AG04449 (cell line): ENCODE results near the gene SVOPL.

Experiments
- CTCF ChIA-PET: fragments of 350-600 bp; formaldehyde crosslinking; extraction: SDS; loops from one replicate; lab custom pipeline; 2021; ENCODE audit warnings: antibody characterized with exemption; lab: Yijun Ruan, JAX
- POLR2A ChIA-PET: fragments of 400-600, 350-600 bp; formaldehyde crosslinking; extraction: SDS; loops from one replicate; lab custom pipeline; 2020; ENCODE audit warnings: antibody characterized with exemption, inconsistent platforms; lab: Yijun Ruan, JAX
- DNase-seq: peaks from one replicate; pipeline ENCODE4 v3.0.0-alpha.2; 2010; ENCODE audit warnings: low read depth, low spot score
- H3K4me3 ChIP-seq: 2 replicates; pipeline ENCODE4 v1.5.1; 2011; ENCODE audit warnings: low read depth, mild to moderate bottlenecking, control low read depth, low read length
- TF ChIP-seq, protein P1 (sequence below): IDR thresholded peaks from one replicate; pipeline ENCODE4 v1.5.1; 2011; ENCODE audit warnings: mild to moderate bottlenecking, moderate library complexity, low read length, control low read depth, inconsistent platforms; ENCODE audit not compliant: insufficient read depth; ENCODE audit errors: missing control alignments

SVOPL gene

DNA sequence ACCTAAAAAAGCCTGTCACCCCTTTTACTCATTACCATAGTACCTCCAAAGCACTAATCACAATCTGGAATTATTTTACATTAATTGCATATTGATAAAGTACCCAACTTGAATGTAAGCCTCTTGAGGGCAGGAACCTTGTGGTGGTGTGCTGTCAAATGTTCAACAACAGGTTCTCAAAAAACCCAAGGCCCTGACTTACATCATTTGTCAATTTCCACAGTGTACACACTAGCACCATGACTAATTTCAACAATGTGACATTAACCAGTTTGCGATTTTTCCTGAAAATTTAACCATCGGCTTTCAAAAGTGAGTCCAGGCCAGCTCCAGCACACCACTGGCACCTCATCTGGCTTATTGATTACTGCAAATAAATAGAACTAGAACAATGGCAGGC lies 87.5 kb downstream of the SVOPL start:
- TF ChIP-seq, protein P1, sequence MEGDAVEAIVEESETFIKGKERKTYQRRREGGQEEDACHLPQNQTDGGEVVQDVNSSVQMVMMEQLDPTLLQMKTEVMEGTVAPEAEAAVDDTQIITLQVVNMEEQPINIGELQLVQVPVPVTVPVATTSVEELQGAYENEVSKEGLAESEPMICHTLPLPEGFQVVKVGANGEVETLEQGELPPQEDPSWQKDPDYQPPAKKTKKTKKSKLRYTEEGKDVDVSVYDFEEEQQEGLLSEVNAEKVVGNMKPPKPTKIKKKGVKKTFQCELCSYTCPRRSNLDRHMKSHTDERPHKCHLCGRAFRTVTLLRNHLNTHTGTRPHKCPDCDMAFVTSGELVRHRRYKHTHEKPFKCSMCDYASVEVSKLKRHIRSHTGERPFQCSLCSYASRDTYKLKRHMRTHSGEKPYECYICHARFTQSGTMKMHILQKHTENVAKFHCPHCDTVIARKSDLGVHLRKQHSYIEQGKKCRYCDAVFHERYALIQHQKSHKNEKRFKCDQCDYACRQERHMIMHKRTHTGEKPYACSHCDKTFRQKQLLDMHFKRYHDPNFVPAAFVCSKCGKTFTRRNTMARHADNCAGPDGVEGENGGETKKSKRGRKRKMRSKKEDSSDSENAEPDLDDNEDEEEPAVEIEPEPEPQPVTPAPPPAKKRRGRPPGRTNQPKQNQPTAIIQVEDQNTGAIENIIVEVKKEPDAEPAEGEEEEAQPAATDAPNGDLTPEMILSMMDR = no peak
- H3K4me3 ChIP-seq = no peak overlapping the region
- ChIA-PET POLR2A (no interaction called here), CTCF (no interaction called here)
- no peak for DNase-seq

- POLR2A ChIA-PET = no interaction called here
- DNase-seq = no peak
- CTCF ChIA-PET = interaction anchor here (1.4 kb wide), 1 partner anchor 128 kb away, joined by 3 read pairs; no protein-coding TSS in a partner anchor
- TF ChIP-seq, protein P1 = no peak
- H3K4me3 ChIP-seq = no peak overlapping the region
Observed at GRCh38 chr7:138610671-138611170, 90.4 kb downstream of the SVOPL start.

- ChIA-PET POLR2A (no interaction called here), CTCF (interaction anchor here (1.2 kb wide), 1 partner anchor 131 kb away, joined by 3 read pairs; no protein-coding TSS in a partner anchor)
- no peak for DNase-seq
- TF ChIP-seq, protein P1 = no peak
- H3K4me3 ChIP-seq = no peak overlapping the region
Observed at GRCh38 chr7:138608275-138608674, 92.9 kb downstream of the SVOPL start.

GRCh38 chr7:138607216-138608126 lies 93.7 kb downstream of the SVOPL start:
- ChIA-PET CTCF (interaction anchor here (1.2 kb wide), 1 partner anchor 131 kb away, joined by 3 read pairs; no protein-coding TSS in a partner anchor), POLR2A (no interaction called here)
- no peak overlapping the region for H3K4me3 ChIP-seq
- no peak for DNase-seq
- TF ChIP-seq, protein P1 = no peak

- DNase-seq = no peak
- POLR2A ChIA-PET = no interaction called here
- no peak overlapping the region for H3K4me3 ChIP-seq
- TF ChIP-seq, protein P1 = no peak
- CTCF ChIA-PET = no interaction called here
Observed at GRCh38 chr7:138606236-138606635, 94.9 kb downstream of the SVOPL start.
